ENCODE measurements around the gene TANC1.

DNA sequence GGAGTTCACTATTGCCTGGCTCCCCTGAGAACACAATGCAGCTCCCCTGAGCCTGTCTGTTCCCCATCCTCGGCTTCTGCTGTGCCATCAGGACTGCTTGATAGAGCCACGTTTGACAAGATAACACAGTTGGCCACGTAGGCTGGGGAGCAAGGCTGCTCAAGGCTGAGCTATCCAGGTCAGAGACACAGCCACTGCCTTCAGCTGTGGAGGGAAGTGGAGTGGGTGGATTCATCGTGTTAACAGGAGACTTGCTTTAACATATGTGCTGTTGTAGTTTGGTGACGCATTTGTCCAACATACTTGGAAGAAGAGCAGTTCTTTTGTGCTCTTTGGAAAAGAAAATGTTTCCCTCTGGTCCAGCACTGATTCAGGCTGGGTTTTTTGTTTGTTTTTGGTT lies 249.2 kb downstream of the TANC1 start:
- TF ChIP-seq, protein P1, sequence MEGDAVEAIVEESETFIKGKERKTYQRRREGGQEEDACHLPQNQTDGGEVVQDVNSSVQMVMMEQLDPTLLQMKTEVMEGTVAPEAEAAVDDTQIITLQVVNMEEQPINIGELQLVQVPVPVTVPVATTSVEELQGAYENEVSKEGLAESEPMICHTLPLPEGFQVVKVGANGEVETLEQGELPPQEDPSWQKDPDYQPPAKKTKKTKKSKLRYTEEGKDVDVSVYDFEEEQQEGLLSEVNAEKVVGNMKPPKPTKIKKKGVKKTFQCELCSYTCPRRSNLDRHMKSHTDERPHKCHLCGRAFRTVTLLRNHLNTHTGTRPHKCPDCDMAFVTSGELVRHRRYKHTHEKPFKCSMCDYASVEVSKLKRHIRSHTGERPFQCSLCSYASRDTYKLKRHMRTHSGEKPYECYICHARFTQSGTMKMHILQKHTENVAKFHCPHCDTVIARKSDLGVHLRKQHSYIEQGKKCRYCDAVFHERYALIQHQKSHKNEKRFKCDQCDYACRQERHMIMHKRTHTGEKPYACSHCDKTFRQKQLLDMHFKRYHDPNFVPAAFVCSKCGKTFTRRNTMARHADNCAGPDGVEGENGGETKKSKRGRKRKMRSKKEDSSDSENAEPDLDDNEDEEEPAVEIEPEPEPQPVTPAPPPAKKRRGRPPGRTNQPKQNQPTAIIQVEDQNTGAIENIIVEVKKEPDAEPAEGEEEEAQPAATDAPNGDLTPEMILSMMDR (conservative IDR thresholded peaks at IDR 0.05; ENCODE audit: low read depth, low read length) = no peak
- no peak for TF ChIP-seq CHD1 (IDR thresholded peaks at IDR 0.05; ENCODE audit: low read depth, low read length)
- no peak for TF ChIP-seq SMC3 (IDR thresholded peaks at IDR 0.05; ENCODE audit: low read depth, low read length)
- TF ChIP-seq RAD21 (IDR thresholded peaks at IDR 0.05; ENCODE audit: low read length) = no peak
- no peak for TF ChIP-seq POLR2A (IDR thresholded peaks at IDR 0.05; ENCODE audit: low read depth, low read length)
- TF ChIP-seq, protein P2, sequence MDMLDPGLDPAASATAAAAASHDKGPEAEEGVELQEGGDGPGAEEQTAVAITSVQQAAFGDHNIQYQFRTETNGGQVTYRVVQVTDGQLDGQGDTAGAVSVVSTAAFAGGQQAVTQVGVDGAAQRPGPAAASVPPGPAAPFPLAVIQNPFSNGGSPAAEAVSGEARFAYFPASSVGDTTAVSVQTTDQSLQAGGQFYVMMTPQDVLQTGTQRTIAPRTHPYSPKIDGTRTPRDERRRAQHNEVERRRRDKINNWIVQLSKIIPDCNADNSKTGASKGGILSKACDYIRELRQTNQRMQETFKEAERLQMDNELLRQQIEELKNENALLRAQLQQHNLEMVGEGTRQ (IDR thresholded peaks at IDR 0.05; ENCODE audit: low read depth, low read length) = no peak
- no peak for TF ChIP-seq MAZ (IDR thresholded peaks at IDR 0.05; ENCODE audit: borderline replicate concordance, low read depth, low read length)
- TF ChIP-seq RCOR1 (IDR thresholded peaks at IDR 0.05; ENCODE audit: insufficient replicate concordance, low read length) = no peak

All from IMR-90 (cell line).